CD14-positive monocyte (primary cell): ENCODE measurements around the gene PBX4. TPM values are rescaled to one million over a fixed set of nuclear protein-coding genes. Genes with fewer than 3 reads are reported as not detected.

Experiments
- DNase-seq, 3 donors: peaks; one replicate each; pipeline ENCODE4 v3.0.0-alpha.2; 2011 to 2022
- H2AFZ ChIP-seq: 2 replicates; pipeline ENCODE4 v1.6.0; 2012; ENCODE audit warnings: mild to moderate bottlenecking, low read depth, low read length, inconsistent platforms; ENCODE audit not compliant: insufficient read depth, poor library complexity, severe bottlenecking
- H3K27ac ChIP-seq, 2 donors: 1 replicate in 1 of 2; 2 replicates in 1 of 2; pipeline ENCODE4 v1.5.1; 2012 to 2013; ENCODE audit warnings: low read length in 2 of 2, control low read depth in 1 of 2, inconsistent platforms in 1 of 2, low read depth in 1 of 2, mild to moderate bottlenecking in 1 of 2
- H3K27me3 ChIP-seq, 2 donors: one replicate each; pipeline versions ENCODE4 v1.6.0 to v1.6.1; 2011 to 2013; ENCODE audit warnings: low read length in 2 of 2; ENCODE audit not compliant: control insufficient read depth in 2 of 2, insufficient read depth in 2 of 2
- H3K36me3 ChIP-seq, 2 donors: replicated peaks in 1 of 2; 1 replicate in 1 of 2; 2 replicates in 1 of 2; pipeline versions ENCODE4 v1.5.1 to v1.6.1; 2012 to 2013; ENCODE audit warnings: low read length in 2 of 2, control low read depth in 1 of 2, inconsistent platforms in 1 of 2, mild to moderate bottlenecking in 1 of 2; ENCODE audit not compliant: insufficient read depth in 2 of 2, control insufficient read depth in 1 of 2
- H3K4me1 ChIP-seq, 2 donors: 1 replicate in 1 of 2; 2 replicates in 1 of 2; pipeline versions ENCODE4 v1.5.1 to v1.6.1; 2012 to 2013; ENCODE audit warnings: low read length in 2 of 2, control low read depth in 1 of 2, inconsistent platforms in 1 of 2, mild to moderate bottlenecking in 1 of 2, moderate library complexity in 1 of 2; ENCODE audit not compliant: insufficient read depth in 2 of 2, control insufficient read depth in 1 of 2
- H3K4me2 ChIP-seq: replicated peaks from 2 replicates; pipeline ENCODE3; 2012; ENCODE audit warnings: low read length, moderate library complexity, mild to moderate bottlenecking; ENCODE audit not compliant: poor library complexity, severe bottlenecking; ENCODE audit errors: extremely low read depth
- H3K4me3 ChIP-seq, 3 experiments: fragments of 200-600 bp in 1 of 3; sonication (generic) in 1 of 3; replicated peaks in 1 of 3; 1 replicate in 2 of 3; 2 replicates in 1 of 3; pipeline ENCODE4 v1.5.1; 2011 to 2013; ENCODE audit warnings: low read length in 3 of 3, mild to moderate bottlenecking in 3 of 3, control low read depth in 2 of 3, low read depth in 2 of 3, inconsistent platforms in 1 of 3, moderate library complexity in 1 of 3
- H3K79me2 ChIP-seq: 2 replicates; pipeline ENCODE4 v1.6.0; 2012; ENCODE audit warnings: mild to moderate bottlenecking, control low read depth, inconsistent platforms, low read length, moderate library complexity; ENCODE audit not compliant: insufficient read depth
- H3K9ac ChIP-seq: 2 replicates; pipeline ENCODE4 v1.6.0; 2017; ENCODE audit warnings: low read length, mild to moderate bottlenecking; ENCODE audit not compliant: insufficient read depth, poor library complexity, severe bottlenecking
- H3K9me3 ChIP-seq, 2 donors: replicated peaks in 1 of 2; 1 replicate in 1 of 2; 2 replicates in 1 of 2; pipeline versions ENCODE4 v1.5.1 to v1.6.1; 2012 to 2013; ENCODE audit warnings: low read length in 2 of 2, control low read depth in 1 of 2; ENCODE audit not compliant: control insufficient read depth in 1 of 2, insufficient read depth in 1 of 2
- H4K20me1 ChIP-seq: 2 replicates; pipeline ENCODE4 v1.6.0; 2012; ENCODE audit warnings: mild to moderate bottlenecking, low read length, control low read depth, moderate library complexity; ENCODE audit not compliant: insufficient read depth
- H3K27ac Mint-ChIP-seq, 7 donors: one replicate each; pipeline ENCODE4 v1.8.0; 2020; ENCODE audit warnings: mild to moderate bottlenecking in 7 of 7, mixed read lengths in 7 of 7, moderate library complexity in 6 of 7, inconsistent platforms in 2 of 7
- H3K27me3 Mint-ChIP-seq, 3 donors: one replicate each; pipeline ENCODE4 v1.8.0; 2021 to 2022; ENCODE audit warnings: low read depth in 3 of 3, mild to moderate bottlenecking in 3 of 3, mixed read lengths in 3 of 3, moderate library complexity in 3 of 3, inconsistent platforms in 1 of 3
- H3K36me3 Mint-ChIP-seq, 2 donors: one replicate each; pipeline ENCODE4 v1.8.0; 2020; ENCODE audit warnings: mixed read lengths in 2 of 2, inconsistent platforms in 1 of 2, mild to moderate bottlenecking in 1 of 2
- H3K4me1 Mint-ChIP-seq: one replicate; pipeline ENCODE4 v1.8.0; 2020; ENCODE audit warnings: mild to moderate bottlenecking, mixed read lengths
- H3K4me3 Mint-ChIP-seq, 2 donors: one replicate each; pipeline ENCODE4 v1.8.0; 2020; ENCODE audit warnings: mild to moderate bottlenecking in 2 of 2, mixed read lengths in 2 of 2, moderate library complexity in 1 of 2
- H3K9me3 Mint-ChIP-seq, 7 donors: one replicate each; pipeline ENCODE4 v1.8.0; 2020 to 2022; ENCODE audit warnings: mixed read lengths in 7 of 7, mild to moderate bottlenecking in 6 of 7, moderate library complexity in 6 of 7, inconsistent platforms in 2 of 7
- WGBS: methylation state at CpG from one replicate; pipeline ENCODE4 v1.1.5; 2013; ENCODE audit warnings: missing lambda C conversion rate; ENCODE audit not compliant: insufficient coverage; 5-methylcytosine and 5-hydroxymethylcytosine counted together
- intact Hi-C, 2 donors: fragments of 100-400 bp; cut with micrococcal nuclease; formaldehyde crosslinking; loops; one replicate each; pipeline versions ENCODE4 v1.15.0 to v1.15.1; 2023
- polyA plus RNA-seq, 3 donors: library from polyadenylated mRNA; depleted of rRNA in 1 of 3; unstranded in 2 of 3; stranded (reverse) in 1 of 3; fragments of 300-500 nt in 2 of 3; fragments of >200 nt in 1 of 3; fragmentation: Illumina TruSeq in 2 of 3; gene quantifications; 1 replicate in 2 of 3; 2 replicates in 1 of 3; pipeline ENCODE4 v1.2.3, GENCODE V29; 2012 to 2021
- TF ChIP-seq, protein P1 (sequence below): fragments of 200-600 bp; IDR thresholded peaks from one replicate; pipeline ENCODE4 v1.8.0; 2022; ENCODE audit warnings: antibody characterized with exemption, mild to moderate bottlenecking

The PBX4 gene
- polyA plus RNA-seq, 3 donors = 2.4 TPM; not detected in 2

DNA sequence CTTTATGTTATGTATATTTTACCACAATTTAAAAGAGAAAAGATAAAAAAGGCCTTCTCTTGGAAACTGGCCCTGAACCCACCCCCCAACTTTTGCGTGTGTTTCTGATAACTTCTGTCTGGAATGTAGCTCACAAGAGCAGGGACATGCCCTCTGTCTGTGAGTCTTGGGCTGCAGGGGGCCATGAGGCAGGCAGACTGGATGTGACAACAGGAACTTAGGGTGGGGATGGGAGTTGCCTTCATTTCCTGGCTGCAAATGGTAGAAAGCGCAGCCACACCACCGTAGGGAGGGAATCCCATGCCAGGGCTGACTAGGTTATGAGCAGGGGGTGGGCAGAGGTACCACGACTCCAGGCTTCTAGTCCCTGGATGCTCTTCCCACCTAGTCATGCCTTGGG is 58.6 kb downstream of the PBX4 start:
- H3K27me3 ChIP-seq = no peaks in the 10 kb centered on the region
- DNase-seq = no peak
- 66% methylated on average over 2 of the region's 4 CpGs for WGBS
- intact Hi-C loops = no loop called here
- H3K9me3 ChIP-seq = no peaks in the 10 kb centered on the region
- TF ChIP-seq, protein P1, sequence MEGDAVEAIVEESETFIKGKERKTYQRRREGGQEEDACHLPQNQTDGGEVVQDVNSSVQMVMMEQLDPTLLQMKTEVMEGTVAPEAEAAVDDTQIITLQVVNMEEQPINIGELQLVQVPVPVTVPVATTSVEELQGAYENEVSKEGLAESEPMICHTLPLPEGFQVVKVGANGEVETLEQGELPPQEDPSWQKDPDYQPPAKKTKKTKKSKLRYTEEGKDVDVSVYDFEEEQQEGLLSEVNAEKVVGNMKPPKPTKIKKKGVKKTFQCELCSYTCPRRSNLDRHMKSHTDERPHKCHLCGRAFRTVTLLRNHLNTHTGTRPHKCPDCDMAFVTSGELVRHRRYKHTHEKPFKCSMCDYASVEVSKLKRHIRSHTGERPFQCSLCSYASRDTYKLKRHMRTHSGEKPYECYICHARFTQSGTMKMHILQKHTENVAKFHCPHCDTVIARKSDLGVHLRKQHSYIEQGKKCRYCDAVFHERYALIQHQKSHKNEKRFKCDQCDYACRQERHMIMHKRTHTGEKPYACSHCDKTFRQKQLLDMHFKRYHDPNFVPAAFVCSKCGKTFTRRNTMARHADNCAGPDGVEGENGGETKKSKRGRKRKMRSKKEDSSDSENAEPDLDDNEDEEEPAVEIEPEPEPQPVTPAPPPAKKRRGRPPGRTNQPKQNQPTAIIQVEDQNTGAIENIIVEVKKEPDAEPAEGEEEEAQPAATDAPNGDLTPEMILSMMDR = no peak
- no peak overlapping the region for H3K27ac ChIP-seq
- no peaks in the 10 kb centered on the region for H3K79me2 ChIP-seq
- H3K27ac Mint-ChIP-seq = no peak overlapping the region
- H3K36me3 ChIP-seq = no peaks in the 10 kb centered on the region
- no peak overlapping the region for H3K9ac ChIP-seq
- no peaks in the 10 kb centered on the region for H3K36me3 Mint-ChIP-seq
- no peaks in the 10 kb centered on the region for H3K9me3 Mint-ChIP-seq
- no peak overlapping the region for H3K4me3 ChIP-seq
- no peaks in the 10 kb centered on the region for H4K20me1 ChIP-seq
- H3K27me3 Mint-ChIP-seq = peaks cover 0 to 10% (median 3%) of the 10 kb centered on the region in 3 donors
- H3K4me3 Mint-ChIP-seq = no peak overlapping the region
- H2AFZ ChIP-seq = peak overlapping the region; percentile 21
- no peak overlapping the region for H3K4me2 ChIP-seq
- peaks cover 6% of the 10 kb centered on the region for H3K4me1 Mint-ChIP-seq
- peaks cover 0 to 3% of the 10 kb centered on the region in 2 donors for H3K4me1 ChIP-seq

GRCh38 chr19:19558636-19559035 is 59.9 kb downstream of the PBX4 start:
- Histone ChIP-seq H3K9ac (no peak overlapping the region), H4K20me1 (no peaks in the 10 kb centered on the region), H3K27me3 (no peaks in the 10 kb centered on the region), H3K4me2 (no peak overlapping the region), H2AFZ (no peak overlapping the region), H3K36me3 (no peaks in the 10 kb centered on the region), H3K4me3 (no peak overlapping the region), H3K9me3 (no peaks in the 10 kb centered on the region), H3K79me2 (no peaks in the 10 kb centered on the region), H3K4me1 (peaks cover 0 to 3% of the 10 kb centered on the region in 2 donors), H3K27ac (no peak overlapping the region)
- Mint-ChIP-seq H3K27ac (peak overlapping the region in 1 of 7 donors; percentile 52), H3K4me1 (peaks cover 6% of the 10 kb centered on the region), H3K27me3 (peaks cover 0 to 11% (median 3%) of the 10 kb centered on the region in 3 donors), H3K9me3 (no peaks in the 10 kb centered on the region), H3K36me3 (no peaks in the 10 kb centered on the region), H3K4me3 (no peak overlapping the region)
- TF ChIP-seq, protein P1 = no peak
- 99% methylated on average over 13 of the region's 16 CpGs for WGBS
- DNase-seq = no peak
- intact Hi-C loops = no loop called here
